CD14-positive monocyte (primary cell): ENCODE results near the gene ACBD6. TPM values are rescaled to one million over a fixed set of nuclear protein-coding genes. Genes with fewer than 3 reads are reported as not detected.
A peak's percentile ranks its signal among the peaks of the same experiment; 100 is the strongest.

Experiments
- DNase-seq, 3 donors: peaks; one replicate each; pipeline ENCODE4 v3.0.0-alpha.2; 2011 to 2022
- H2AFZ ChIP-seq: 2 replicates; pipeline ENCODE4 v1.6.0; 2012; ENCODE audit warnings: mild to moderate bottlenecking, low read depth, low read length, inconsistent platforms; ENCODE audit not compliant: insufficient read depth, poor library complexity, severe bottlenecking
- H3K27ac ChIP-seq, 2 donors: 1 replicate in 1 of 2; 2 replicates in 1 of 2; pipeline ENCODE4 v1.5.1; 2012 to 2013; ENCODE audit warnings: low read length in 2 of 2, control low read depth in 1 of 2, inconsistent platforms in 1 of 2, low read depth in 1 of 2, mild to moderate bottlenecking in 1 of 2
- H3K27me3 ChIP-seq, 2 donors: one replicate each; pipeline versions ENCODE4 v1.6.0 to v1.6.1; 2011 to 2013; ENCODE audit warnings: low read length in 2 of 2; ENCODE audit not compliant: control insufficient read depth in 2 of 2, insufficient read depth in 2 of 2
- H3K36me3 ChIP-seq, 2 donors: replicated peaks in 1 of 2; 1 replicate in 1 of 2; 2 replicates in 1 of 2; pipeline versions ENCODE4 v1.5.1 to v1.6.1; 2012 to 2013; ENCODE audit warnings: low read length in 2 of 2, control low read depth in 1 of 2, inconsistent platforms in 1 of 2, mild to moderate bottlenecking in 1 of 2; ENCODE audit not compliant: insufficient read depth in 2 of 2, control insufficient read depth in 1 of 2
- H3K4me1 ChIP-seq, 2 donors: 1 replicate in 1 of 2; 2 replicates in 1 of 2; pipeline versions ENCODE4 v1.5.1 to v1.6.1; 2012 to 2013; ENCODE audit warnings: low read length in 2 of 2, control low read depth in 1 of 2, inconsistent platforms in 1 of 2, mild to moderate bottlenecking in 1 of 2, moderate library complexity in 1 of 2; ENCODE audit not compliant: insufficient read depth in 2 of 2, control insufficient read depth in 1 of 2
- H3K4me2 ChIP-seq: replicated peaks from 2 replicates; pipeline ENCODE3; 2012; ENCODE audit warnings: low read length, moderate library complexity, mild to moderate bottlenecking; ENCODE audit not compliant: poor library complexity, severe bottlenecking; ENCODE audit errors: extremely low read depth
- H3K4me3 ChIP-seq, 3 experiments: fragments of 200-600 bp in 1 of 3; sonication (generic) in 1 of 3; replicated peaks in 1 of 3; 1 replicate in 2 of 3; 2 replicates in 1 of 3; pipeline ENCODE4 v1.5.1; 2011 to 2013; ENCODE audit warnings: low read length in 3 of 3, mild to moderate bottlenecking in 3 of 3, control low read depth in 2 of 3, low read depth in 2 of 3, inconsistent platforms in 1 of 3, moderate library complexity in 1 of 3
- H3K79me2 ChIP-seq: 2 replicates; pipeline ENCODE4 v1.6.0; 2012; ENCODE audit warnings: mild to moderate bottlenecking, control low read depth, inconsistent platforms, low read length, moderate library complexity; ENCODE audit not compliant: insufficient read depth
- H3K9ac ChIP-seq: 2 replicates; pipeline ENCODE4 v1.6.0; 2017; ENCODE audit warnings: low read length, mild to moderate bottlenecking; ENCODE audit not compliant: insufficient read depth, poor library complexity, severe bottlenecking
- H3K9me3 ChIP-seq, 2 donors: replicated peaks in 1 of 2; 1 replicate in 1 of 2; 2 replicates in 1 of 2; pipeline versions ENCODE4 v1.5.1 to v1.6.1; 2012 to 2013; ENCODE audit warnings: low read length in 2 of 2, control low read depth in 1 of 2; ENCODE audit not compliant: control insufficient read depth in 1 of 2, insufficient read depth in 1 of 2
- H4K20me1 ChIP-seq: 2 replicates; pipeline ENCODE4 v1.6.0; 2012; ENCODE audit warnings: mild to moderate bottlenecking, low read length, control low read depth, moderate library complexity; ENCODE audit not compliant: insufficient read depth
- H3K27ac Mint-ChIP-seq, 7 donors: one replicate each; pipeline ENCODE4 v1.8.0; 2020; ENCODE audit warnings: mild to moderate bottlenecking in 7 of 7, mixed read lengths in 7 of 7, moderate library complexity in 6 of 7, inconsistent platforms in 2 of 7
- H3K27me3 Mint-ChIP-seq, 3 donors: one replicate each; pipeline ENCODE4 v1.8.0; 2021 to 2022; ENCODE audit warnings: low read depth in 3 of 3, mild to moderate bottlenecking in 3 of 3, mixed read lengths in 3 of 3, moderate library complexity in 3 of 3, inconsistent platforms in 1 of 3
- H3K36me3 Mint-ChIP-seq, 2 donors: one replicate each; pipeline ENCODE4 v1.8.0; 2020; ENCODE audit warnings: mixed read lengths in 2 of 2, inconsistent platforms in 1 of 2, mild to moderate bottlenecking in 1 of 2
- H3K4me1 Mint-ChIP-seq: one replicate; pipeline ENCODE4 v1.8.0; 2020; ENCODE audit warnings: mild to moderate bottlenecking, mixed read lengths
- H3K4me3 Mint-ChIP-seq, 2 donors: one replicate each; pipeline ENCODE4 v1.8.0; 2020; ENCODE audit warnings: mild to moderate bottlenecking in 2 of 2, mixed read lengths in 2 of 2, moderate library complexity in 1 of 2
- H3K9me3 Mint-ChIP-seq, 7 donors: one replicate each; pipeline ENCODE4 v1.8.0; 2020 to 2022; ENCODE audit warnings: mixed read lengths in 7 of 7, mild to moderate bottlenecking in 6 of 7, moderate library complexity in 6 of 7, inconsistent platforms in 2 of 7
- WGBS: methylation state at CpG from one replicate; pipeline ENCODE4 v1.1.5; 2013; ENCODE audit warnings: missing lambda C conversion rate; ENCODE audit not compliant: insufficient coverage; 5-methylcytosine and 5-hydroxymethylcytosine counted together
- intact Hi-C, 2 donors: fragments of 100-400 bp; cut with micrococcal nuclease; formaldehyde crosslinking; loops; one replicate each; pipeline versions ENCODE4 v1.15.0 to v1.15.1; 2023
- polyA plus RNA-seq, 3 donors: library from polyadenylated mRNA; depleted of rRNA in 1 of 3; unstranded in 2 of 3; stranded (reverse) in 1 of 3; fragments of 300-500 nt in 2 of 3; fragments of >200 nt in 1 of 3; fragmentation: Illumina TruSeq in 2 of 3; gene quantifications; 1 replicate in 2 of 3; 2 replicates in 1 of 3; pipeline ENCODE4 v1.2.3, GENCODE V29; 2012 to 2021
- TF ChIP-seq, protein P1 (sequence below): fragments of 200-600 bp; IDR thresholded peaks from one replicate; pipeline ENCODE4 v1.8.0; 2022; ENCODE audit warnings: antibody characterized with exemption, mild to moderate bottlenecking

Gene ACBD6
- polyA plus RNA-seq, 3 donors, result 19.3 to 35.3 (median 19.7) TPM

DNA sequence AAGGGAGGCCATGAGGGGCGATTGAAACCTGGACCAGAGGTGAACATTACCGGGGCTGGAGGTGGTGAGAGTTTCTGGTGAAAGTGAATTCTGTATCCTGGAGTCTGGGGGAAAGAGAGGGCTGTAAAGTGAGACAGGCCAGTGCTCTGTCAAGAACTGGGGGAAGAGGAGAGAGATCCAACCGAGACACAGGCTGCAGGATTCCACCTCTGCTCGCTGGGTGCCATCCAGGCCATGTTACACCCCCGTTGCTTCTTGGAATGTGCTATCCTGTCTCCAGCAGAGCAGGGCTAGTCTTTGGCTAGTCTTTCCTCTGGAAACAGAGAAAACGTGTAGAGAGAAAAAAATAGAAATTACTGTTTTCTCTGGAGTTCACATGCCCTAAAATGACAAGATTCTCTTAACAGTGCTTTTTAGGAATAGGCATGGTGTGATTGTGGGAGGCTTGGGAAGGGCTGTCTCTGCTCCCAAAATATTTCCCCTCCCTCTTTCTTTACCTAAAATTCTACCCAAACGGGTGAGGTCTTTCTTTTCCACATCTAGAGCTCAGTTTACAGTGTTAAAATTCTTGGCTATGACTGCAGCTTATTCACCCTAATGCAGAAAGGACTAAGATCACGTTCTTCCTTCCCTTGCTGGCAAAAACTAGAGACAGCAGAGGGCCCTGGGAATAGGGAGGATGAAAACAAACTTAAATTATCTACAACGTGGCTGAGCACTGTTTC lies 39.9 kb upstream of the ACBD6 start:
- Mint-ChIP-seq H3K27me3 (peaks cover 0 to 3% (median 3%) of the 10 kb centered on the region in 3 donors), H3K36me3 (no peaks in the 10 kb centered on the region), H3K4me3 (no peak overlapping the region), H3K27ac (peak overlapping the region in 1 of 7 donors; percentile 27), H3K4me1 (no peaks in the 10 kb centered on the region), H3K9me3 (no peaks in the 10 kb centered on the region)
- Histone ChIP-seq H3K27ac (no peak overlapping the region), H3K4me3 (no peak overlapping the region), H3K27me3 (no peaks in the 10 kb centered on the region), H3K36me3 (no peaks in the 10 kb centered on the region), H2AFZ (no peak overlapping the region), H3K4me1 (no peaks in the 10 kb centered on the region), H3K4me2 (no peak overlapping the region), H4K20me1 (no peaks in the 10 kb centered on the region), H3K9me3 (no peaks in the 10 kb centered on the region), H3K9ac (no peak overlapping the region), H3K79me2 (no peaks in the 10 kb centered on the region)
- intact Hi-C loops, result loop anchor here in 1 of 2 donors (2.0 kb wide), 1 partner anchor 53 kb away; no protein-coding TSS in a partner anchor
- TF ChIP-seq, protein P1, sequence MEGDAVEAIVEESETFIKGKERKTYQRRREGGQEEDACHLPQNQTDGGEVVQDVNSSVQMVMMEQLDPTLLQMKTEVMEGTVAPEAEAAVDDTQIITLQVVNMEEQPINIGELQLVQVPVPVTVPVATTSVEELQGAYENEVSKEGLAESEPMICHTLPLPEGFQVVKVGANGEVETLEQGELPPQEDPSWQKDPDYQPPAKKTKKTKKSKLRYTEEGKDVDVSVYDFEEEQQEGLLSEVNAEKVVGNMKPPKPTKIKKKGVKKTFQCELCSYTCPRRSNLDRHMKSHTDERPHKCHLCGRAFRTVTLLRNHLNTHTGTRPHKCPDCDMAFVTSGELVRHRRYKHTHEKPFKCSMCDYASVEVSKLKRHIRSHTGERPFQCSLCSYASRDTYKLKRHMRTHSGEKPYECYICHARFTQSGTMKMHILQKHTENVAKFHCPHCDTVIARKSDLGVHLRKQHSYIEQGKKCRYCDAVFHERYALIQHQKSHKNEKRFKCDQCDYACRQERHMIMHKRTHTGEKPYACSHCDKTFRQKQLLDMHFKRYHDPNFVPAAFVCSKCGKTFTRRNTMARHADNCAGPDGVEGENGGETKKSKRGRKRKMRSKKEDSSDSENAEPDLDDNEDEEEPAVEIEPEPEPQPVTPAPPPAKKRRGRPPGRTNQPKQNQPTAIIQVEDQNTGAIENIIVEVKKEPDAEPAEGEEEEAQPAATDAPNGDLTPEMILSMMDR, result no peak
- 98% methylated on average over 5 of the region's 9 CpGs for WGBS
- DNase-seq, result no peak

DNA sequence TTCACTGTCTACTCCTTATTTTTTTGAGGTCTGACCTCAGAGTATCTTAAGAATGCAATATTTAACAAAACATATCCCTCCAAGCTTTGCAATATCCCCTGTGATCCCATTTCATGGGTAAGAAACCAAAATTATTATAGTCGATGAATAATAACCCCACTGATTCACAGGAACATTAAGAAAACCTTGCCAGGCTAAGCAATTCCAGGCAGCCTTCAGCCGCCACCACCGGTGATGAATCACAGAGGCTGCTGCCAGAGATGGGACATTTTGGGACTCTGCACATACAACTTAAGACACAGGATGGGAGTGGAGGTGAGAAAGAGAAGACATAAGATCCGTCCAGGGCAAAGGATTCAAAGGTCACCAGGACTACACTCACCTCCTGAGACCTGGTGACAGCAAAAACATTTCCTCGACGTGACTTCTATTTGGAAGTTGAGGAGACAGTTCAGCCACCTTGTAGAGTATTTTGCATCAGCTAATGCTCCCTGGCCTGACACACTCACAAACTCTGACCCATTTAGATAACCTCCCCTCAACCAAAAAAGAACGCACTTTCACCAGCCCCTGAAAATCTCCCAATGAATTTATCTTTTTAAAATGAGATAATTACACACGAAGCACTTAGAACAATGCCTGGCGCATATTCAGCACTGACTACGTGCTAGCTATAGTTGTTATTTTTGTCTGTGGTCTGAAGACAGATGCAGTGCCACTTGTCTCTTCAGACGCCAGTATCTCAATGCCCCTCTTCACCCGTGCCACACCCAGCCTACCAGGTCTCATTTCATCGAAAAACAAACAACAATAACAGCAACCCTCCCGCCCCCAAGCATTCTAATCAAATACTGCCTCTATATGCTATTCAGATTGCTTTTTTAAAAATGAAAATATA lies 38.6 kb upstream of the ACBD6 start:
- H3K36me3 Mint-ChIP-seq, result no peaks in the 10 kb centered on the region
- H3K9me3 Mint-ChIP-seq, result no peaks in the 10 kb centered on the region
- H3K4me3 ChIP-seq, result no peak overlapping the region
- no peaks in the 10 kb centered on the region for H3K79me2 ChIP-seq
- no peak overlapping the region for H3K27ac Mint-ChIP-seq
- DNase-seq, result no peak
- TF ChIP-seq, protein P1, result no peak
- no peaks in the 10 kb centered on the region for H3K9me3 ChIP-seq
- H3K27me3 ChIP-seq, result no peaks in the 10 kb centered on the region
- no peak overlapping the region for H3K4me3 Mint-ChIP-seq
- no peak overlapping the region for H2AFZ ChIP-seq
- H3K9ac ChIP-seq, result no peak overlapping the region
- no peak overlapping the region for H3K4me2 ChIP-seq
- H3K27me3 Mint-ChIP-seq, result peaks cover 0 to 3% (median 0%) of the 10 kb centered on the region in 3 donors
- no peaks in the 10 kb centered on the region for H3K36me3 ChIP-seq
- no peaks in the 10 kb centered on the region for H4K20me1 ChIP-seq
- no peaks in the 10 kb centered on the region for H3K4me1 Mint-ChIP-seq
- 100% methylated on average over 1 of the region's 14 CpGs for WGBS
- no peaks in the 10 kb centered on the region for H3K4me1 ChIP-seq
- no peak overlapping the region for H3K27ac ChIP-seq
- intact Hi-C loops, result no loop called here
